Motor neuron (in vitro differentiated cells): ENCODE data around the gene SULF2. TPM values are rescaled to one million over a fixed set of nuclear protein-coding genes. Genes with fewer than 3 reads are reported as not detected.

Experiments used
- ATAC-seq, 8 experiments: fragments of 200-7000 bp; cut with Tn5 transposase; replicated peaks in 6 of 8; 2 replicates each; pipeline ENCODE4 v1.8.0; 2021; ENCODE audit warnings: mild to moderate bottlenecking in 8 of 8, moderate library complexity in 8 of 8
- H3K27ac ChIP-seq, 2 donors: fragments of 250-450 bp; sonication (Bioruptor Pico); 2 replicates each; pipeline ENCODE4 v1.9.0; 2021; ENCODE audit warnings: antibody characterized with exemption in 2 of 2, mild to moderate bottlenecking in 2 of 2, moderate library complexity in 1 of 2
- H3K4me1 ChIP-seq, 2 donors: fragments of 250-450 bp; sonication (Bioruptor Pico); replicated peaks in 1 of 2; 2 replicates each; pipeline ENCODE4 v1.6.1; 2021; ENCODE audit warnings: antibody characterized with exemption in 2 of 2, mild to moderate bottlenecking in 2 of 2, moderate library complexity in 1 of 2
- H3K4me3 ChIP-seq, 5 donors: fragments of 250-450 bp; sonication (Bioruptor Pico); 2 replicates each; pipeline ENCODE4 v1.9.0; 2021; ENCODE audit warnings: antibody characterized with exemption in 5 of 5, mild to moderate bottlenecking in 5 of 5, moderate library complexity in 4 of 5
- WGBS, 10 experiments: fragments of 450-650 bp; shearing (Covaris generic); methylation state at CpG; one replicate each; pipeline ENCODE4 v1.0.0; 2022; 5-methylcytosine and 5-hydroxymethylcytosine counted together
- in situ Hi-C, 9 experiments: fragments of 400-800 bp; cut with MboI; loops; one replicate each; pipeline ENCODE4 v1.15.0; 2021; ENCODE audit warnings: low sequenced_read_pairs in 9 of 9, low pct_unique_long_range_greater_than_20kb in 2 of 9; ENCODE audit not compliant: unreplicated experiment in 9 of 9
- total RNA-seq, 8 experiments: library from RNA; unstranded; fragments of 300-600 nt; gene quantifications; 2 replicates each; pipeline versions ENCODE4 v1.2.3 to v1.2.4, GENCODE V29; 2022

SULF2 gene
- total RNA-seq, 8 experiments from 2014 or later = 65.5 to 373 (median 95.6) TPM

DNA sequence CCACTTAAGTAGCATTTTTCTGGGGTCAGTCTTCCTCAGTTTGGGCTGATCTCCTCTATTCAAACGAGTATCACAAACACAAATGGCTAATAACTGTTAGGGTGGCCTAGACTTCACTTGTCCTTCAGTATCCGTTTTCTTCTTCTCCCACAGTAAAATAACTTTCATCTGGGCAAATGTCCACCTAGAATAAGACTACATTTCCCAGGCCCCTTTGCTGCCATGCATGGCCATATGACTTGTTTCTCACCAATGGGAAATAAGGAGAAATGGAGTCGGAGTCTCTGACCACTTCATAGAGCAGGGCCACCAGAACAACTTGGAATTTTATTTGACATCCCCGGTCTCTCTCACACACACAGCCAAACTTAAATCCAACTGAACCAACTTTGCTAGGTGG is 51.4 kb downstream of the SULF2 start:
- Histone ChIP-seq H3K4me3 (no peak overlapping the region), H3K27ac (no peak overlapping the region), H3K4me1 (no peaks in the 10 kb centered on the region)
- in situ Hi-C loops = no loop called here
- ATAC-seq = peak in 1 of 8 experiments; percentile 49
- 33 to 100% (median 84%) methylated on average over 1 to 4 of the region's 4 CpGs; no CpG with 5 or more reads in 1 of the 10 experiments for WGBS, 10 experiments

DNA sequence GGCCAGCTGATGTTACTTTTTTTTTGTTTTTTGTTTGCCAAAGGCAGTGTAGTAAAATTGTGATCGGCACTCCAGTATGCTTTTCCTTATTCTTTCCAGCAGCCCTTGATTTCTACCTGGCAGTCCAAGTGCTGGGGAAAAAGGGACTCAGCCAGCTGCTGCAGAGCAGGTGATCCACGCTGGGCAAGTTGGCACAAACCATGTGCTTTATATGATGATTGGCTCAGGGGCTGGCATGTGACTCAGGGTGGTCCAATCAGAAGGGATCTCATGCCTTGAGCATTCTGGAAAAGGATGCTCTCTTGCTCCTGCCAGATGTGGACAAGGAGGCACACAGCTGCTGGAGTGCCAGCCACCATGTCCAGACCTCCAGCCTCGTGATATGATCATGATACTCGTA is 54.5 kb downstream of the SULF2 start:
- WGBS, 10 experiments = 20 to 100% (median 87%) methylated on average over 1 to 4 of the region's 4 CpGs; no CpG with 5 or more reads in 5 of the 10 experiments
- in situ Hi-C loops = no loop called here
- H3K4me3 ChIP-seq = no peak overlapping the region
- H3K27ac ChIP-seq = no peak overlapping the region
- no peak for ATAC-seq
- H3K4me1 ChIP-seq = peaks cover under 1 to 10% of the 10 kb centered on the region in 2 donors

DNA sequence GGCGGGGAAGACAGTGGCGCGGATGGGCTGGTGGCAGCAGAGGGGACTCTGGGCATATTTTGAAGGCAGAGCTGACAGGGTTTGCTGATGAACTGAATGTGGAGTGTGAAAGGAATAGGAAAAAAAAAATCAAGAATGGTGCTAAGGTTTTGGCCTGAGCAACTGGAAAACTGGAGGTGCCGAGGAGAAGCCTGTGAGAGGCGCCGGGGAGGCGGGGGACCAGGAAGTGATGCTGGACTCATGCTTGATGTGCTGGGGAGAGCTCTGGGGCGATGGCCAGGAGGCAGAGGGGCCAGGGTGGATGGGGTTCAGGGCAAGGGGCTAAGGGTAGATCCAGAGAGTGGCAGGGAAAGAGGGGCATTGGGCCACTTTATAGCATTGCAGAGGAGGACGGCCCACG is 55.8 kb downstream of the SULF2 start:
- H3K4me1 ChIP-seq = peaks cover 13 to 23% of the 10 kb centered on the region in 2 donors
- in situ Hi-C loops = no loop called here
- no peak overlapping the region for H3K4me3 ChIP-seq
- H3K27ac ChIP-seq = no peak overlapping the region
- 60 to 100% (median 92%) methylated on average over 1 to 3 of the region's 10 CpGs; no CpG with 5 or more reads in 6 of the 10 experiments for WGBS, 10 experiments
- no peak for ATAC-seq

DNA sequence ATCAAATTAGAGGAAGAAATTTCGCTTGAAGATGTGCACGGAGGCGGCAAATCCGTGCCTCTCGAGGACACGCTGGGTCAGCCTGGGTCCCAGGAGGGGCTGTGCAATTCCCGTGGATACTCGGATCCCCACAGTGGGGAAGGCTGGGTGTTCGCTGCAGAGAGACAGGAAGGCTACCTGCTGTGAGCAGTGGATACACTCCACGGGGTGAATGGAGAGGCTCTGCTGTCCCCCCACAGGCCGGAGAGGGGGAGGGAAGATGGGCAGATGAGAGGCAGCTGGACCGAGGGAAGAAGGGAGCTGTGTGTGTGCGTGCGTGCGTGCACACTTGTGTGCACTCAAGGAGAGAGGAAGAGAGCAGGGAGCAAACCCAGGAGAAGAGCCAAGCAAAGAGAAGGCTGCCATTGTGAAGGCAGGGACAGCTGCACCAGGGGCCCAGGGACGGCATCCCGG is 57.3 kb downstream of the SULF2 start:
- 40 to 87% (median 68%) methylated on average over 1 to 13 of the region's 17 CpGs; no CpG with 5 or more reads in 3 of the 10 experiments for WGBS, 10 experiments
- Histone ChIP-seq H3K27ac (no peak overlapping the region), H3K4me3 (no peak overlapping the region), H3K4me1 (peaks cover 19 to 30% of the 10 kb centered on the region in 2 donors)
- no peak for ATAC-seq
- in situ Hi-C loops = no loop called here

DNA sequence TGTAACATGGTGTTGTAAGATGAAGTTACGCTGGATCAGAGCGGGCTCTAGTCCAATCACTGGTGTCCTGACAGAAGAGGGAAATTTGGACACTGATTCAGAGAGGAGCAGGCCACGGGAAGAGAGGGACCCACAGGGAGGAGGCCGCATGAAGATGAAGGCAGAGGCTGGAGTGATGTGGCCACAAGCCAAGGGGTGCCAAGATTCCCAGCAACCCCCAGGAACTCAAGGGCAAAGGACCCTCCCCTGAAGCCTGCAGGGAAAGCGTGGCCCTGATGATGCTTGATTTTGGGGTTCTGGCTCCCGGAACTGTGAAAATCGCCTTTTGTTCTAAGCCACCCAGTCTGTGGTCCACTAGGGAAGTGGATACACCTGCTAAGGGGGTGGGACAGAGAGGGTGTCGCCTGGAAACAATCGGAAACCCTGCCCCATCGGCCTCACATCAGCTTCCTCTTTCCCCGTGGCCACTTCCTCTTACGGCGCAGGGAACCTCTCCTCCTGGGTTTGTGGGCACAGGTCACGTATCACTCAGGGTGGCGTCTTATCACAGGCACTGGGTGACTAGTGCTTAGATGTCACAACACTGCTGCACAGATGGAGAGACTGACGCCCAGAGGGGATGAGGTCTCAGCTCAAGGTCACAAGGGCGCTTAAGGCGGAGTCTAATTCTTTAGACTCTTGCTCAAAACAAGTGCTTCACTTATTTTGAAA is 58.0 kb downstream of the SULF2 start:
- peaks cover 19 to 30% of the 10 kb centered on the region in 2 donors for H3K4me1 ChIP-seq
- no peak for ATAC-seq
- no peak overlapping the region for H3K4me3 ChIP-seq
- H3K27ac ChIP-seq = no peak overlapping the region
- in situ Hi-C loops = no loop called here
- WGBS, 10 experiments = 57 to 100% (median 81%) methylated on average over 1 to 16 of the region's 18 CpGs; no CpG with 5 or more reads in 1 of the 10 experiments

DNA sequence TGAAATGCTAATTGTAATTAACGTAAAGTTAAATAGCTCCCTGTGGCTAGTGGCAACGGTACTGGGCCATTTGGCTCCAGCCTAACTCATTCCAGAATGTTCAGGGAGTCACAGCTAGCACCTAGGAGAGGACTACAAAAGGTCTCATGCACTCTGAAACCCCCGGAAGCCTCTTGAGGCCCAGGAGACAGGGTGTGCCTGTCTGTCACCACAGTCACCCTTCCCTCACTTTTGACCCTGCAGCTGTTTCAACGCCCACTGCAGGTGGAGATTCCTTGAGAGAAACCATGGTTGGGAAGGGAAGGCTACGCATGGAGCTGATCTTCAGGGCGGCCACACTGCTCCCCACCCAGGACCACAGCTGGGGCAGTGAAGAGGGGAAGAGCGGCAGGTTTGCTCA is 58.6 kb downstream of the SULF2 start:
- WGBS, 10 experiments = 38 to 100% (median 84%) methylated on average over 1 to 3 of the region's 7 CpGs; no CpG with 5 or more reads in 3 of the 10 experiments
- no peak for ATAC-seq
- in situ Hi-C loops = no loop called here
- no peak overlapping the region for H3K27ac ChIP-seq
- H3K4me3 ChIP-seq = no peak overlapping the region
- peaks cover 21 to 31% of the 10 kb centered on the region in 2 donors for H3K4me1 ChIP-seq

DNA sequence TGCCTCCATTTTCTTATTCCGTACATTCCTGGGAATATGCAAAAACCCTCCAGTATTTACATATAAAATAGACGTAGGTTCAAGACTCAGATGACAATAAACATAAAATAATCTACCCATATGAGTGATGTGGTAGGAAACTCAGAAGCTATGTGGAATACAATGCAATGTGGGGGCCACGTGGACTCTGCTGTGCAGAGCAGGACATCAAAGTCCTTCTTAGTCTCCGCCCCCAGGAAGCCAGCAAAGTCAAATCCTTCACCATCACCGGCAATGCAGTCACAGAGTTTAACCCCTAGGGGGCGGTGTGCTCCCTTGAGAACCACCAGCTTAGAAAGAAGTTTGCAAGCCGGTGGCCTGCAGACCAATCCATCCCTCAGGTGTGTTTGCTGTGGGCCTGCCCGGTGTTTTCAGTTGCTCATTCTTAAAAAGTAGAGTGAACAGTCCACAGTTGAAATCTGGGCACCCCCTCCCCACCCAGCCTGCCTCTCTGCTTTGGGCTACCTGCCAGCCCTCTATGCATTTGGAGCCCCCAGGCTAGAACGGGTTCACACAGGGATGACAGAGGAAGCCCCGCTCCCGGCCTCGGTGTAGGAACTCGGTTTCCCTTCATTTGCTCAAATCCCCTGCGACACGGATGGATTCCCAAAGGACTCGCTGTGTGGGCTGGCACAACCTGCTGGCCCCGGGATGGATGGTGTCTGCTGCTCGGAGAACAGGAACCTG is 59.9 kb downstream of the SULF2 start:
- Histone ChIP-seq H3K27ac (peak overlapping the region; percentile 45 to 66), H3K4me1 (peaks cover 32 to 42% of the 10 kb centered on the region in 2 donors), H3K4me3 (no peak overlapping the region)
- 0 to 68% (median 25%) methylated on average over 1 to 14 of the region's 18 CpGs for WGBS, 10 experiments
- peak; percentile 33 to 91 (median 61) for ATAC-seq
- in situ Hi-C loops = no loop called here

DNA sequence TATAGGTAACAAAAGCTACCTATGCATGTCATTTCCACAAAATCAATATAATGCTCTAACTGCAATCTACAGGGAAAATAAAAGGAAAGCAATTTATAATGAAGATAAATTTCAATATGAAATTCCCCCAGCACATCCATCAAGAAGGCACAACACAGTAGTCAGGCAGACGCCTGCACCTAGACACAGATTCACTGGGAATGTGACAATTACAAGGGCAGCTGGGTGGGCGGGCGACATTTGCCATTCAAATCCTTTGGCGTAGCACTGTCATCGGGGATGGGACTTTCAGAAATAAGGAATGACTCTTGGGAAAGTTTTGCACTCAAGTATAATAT is 60.4 kb downstream of the SULF2 start:
- Histone ChIP-seq H3K27ac (peak overlapping the region; percentile 45 to 66), H3K4me3 (no peak overlapping the region), H3K4me1 (peaks cover 32 to 45% of the 10 kb centered on the region in 2 donors)
- peak in 5 of 8 experiments; percentile 10 to 59 (median 52) for ATAC-seq
- 0 to 60% (median 30%) methylated on average over 1 to 3 of the region's 5 CpGs; no CpG with 5 or more reads in 2 of the 10 experiments for WGBS, 10 experiments
- in situ Hi-C loops = no loop called here

DNA sequence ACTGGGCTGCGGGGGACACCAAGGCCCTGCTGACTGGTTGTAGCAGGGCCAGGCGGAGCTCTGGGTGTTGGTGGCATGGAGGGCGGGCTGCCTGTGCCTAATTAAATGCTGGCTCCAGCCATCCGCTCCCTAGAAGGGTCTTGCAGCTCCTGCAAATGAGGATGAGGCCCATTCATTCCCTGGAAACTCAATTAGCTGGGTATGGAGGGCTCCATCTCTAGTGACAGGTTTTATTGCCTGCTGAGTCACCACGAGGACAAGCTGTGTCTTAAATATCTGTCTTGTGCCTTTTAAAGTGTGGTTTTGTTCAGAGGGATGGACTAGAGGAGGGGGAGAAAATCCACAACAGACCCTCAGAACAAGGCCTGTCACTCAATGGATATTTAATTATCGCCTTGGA is 60.9 kb downstream of the SULF2 start:
- ATAC-seq = peak in 5 of 8 experiments; percentile 78 to 87 (median 80)
- 0 to 83% (median 0%) methylated on average over 1 to 5 of the region's 6 CpGs; no CpG with 5 or more reads in 2 of the 10 experiments for WGBS, 10 experiments
- peaks cover 32 to 45% of the 10 kb centered on the region in 2 donors for H3K4me1 ChIP-seq

DNA sequence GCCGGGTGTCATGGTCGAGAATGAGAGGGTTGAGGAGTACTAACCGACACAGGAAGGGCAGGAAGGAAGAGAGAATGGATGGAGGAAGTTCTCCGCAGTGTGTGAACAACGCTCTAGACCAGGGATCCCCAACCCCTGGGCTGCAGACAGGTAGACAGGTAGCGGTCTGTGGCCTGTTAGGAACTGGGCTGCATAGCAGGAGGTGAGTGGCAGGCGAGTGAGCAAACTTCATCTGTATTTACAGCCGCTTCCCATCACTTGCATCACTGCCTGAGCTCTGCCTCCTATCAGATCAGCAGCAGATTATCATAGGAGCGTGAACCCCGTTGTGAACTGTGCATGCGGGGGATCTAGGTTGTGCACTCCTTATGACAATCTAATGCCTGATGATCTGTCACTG is 62.0 kb downstream of the SULF2 start:
- in situ Hi-C loops = no loop called here
- no peak overlapping the region for H3K4me3 ChIP-seq
- ATAC-seq = no peak
- no peak overlapping the region for H3K27ac ChIP-seq
- peaks cover 32 to 43% of the 10 kb centered on the region in 2 donors for H3K4me1 ChIP-seq
- WGBS, 10 experiments = 73 to 100% (median 95%) methylated on average over 1 to 10 of the region's 11 CpGs; no CpG with 5 or more reads in 1 of the 10 experiments

More for the DNA sequence above, 60.9 kb downstream of the SULF2 start:
- Histone ChIP-seq H3K4me3 (no peak overlapping the region), H3K27ac (peak overlapping the region; percentile 63 to 66)
- in situ Hi-C loops = no loop called here

DNA sequence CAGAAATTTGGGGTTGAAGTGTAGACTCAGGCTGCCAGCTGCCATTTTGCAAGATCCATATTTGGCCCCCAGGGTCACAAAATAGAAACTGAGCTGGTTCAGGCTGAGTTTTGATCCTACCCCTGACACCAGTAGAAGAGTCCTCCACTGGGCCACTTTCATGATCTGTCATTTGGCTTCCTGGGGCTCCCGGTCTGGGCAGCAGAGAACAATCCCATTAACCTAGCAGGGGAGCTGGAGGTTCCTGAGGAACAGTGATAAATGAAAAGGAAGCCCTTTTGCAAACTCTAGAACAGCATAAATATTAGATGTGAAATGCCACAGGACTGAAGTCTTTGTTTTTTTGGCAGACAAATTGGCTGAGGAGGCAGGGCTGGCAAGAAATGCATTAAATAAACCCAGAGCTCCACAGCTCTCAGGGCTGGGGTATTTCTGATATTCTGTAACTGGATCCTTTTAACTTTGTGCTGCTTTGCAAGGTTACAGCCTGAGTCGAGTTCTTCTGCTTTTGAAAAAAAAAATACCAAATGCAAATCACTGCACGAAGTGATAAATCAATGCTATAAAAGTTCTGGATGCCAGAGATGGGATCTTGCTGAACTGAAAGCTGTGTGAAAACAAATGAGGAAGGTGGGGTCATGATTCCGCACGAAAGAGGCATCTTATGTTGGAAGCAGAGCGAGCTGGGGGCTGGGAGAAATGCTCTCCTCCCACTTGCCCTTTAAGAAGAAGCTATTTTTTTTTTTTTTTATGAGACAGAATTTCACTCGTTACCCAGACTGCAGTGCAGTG is 64.4 kb downstream of the SULF2 start:
- in situ Hi-C loops = no loop called here
- ATAC-seq = peak; percentile 53 to 73 (median 65)

DNA sequence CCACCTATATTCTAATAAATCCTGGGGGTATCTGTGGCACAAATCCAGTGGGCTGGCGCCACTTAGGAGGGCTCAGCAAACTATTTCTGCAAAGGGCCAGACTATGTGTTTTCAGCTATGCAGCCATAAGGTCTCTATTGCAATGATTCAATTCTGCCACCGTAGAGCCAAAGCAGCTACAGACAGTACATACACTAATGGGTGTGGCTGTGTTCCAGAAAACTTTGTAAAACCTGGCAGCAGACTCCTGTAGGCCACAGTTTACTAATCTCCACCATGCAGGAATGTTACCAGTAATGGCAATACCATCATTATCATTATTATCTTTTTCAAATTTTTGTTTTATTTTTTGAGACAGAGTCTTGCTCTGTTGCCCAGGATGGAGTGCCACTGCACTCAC is 65.7 kb downstream of the SULF2 start:
- no peak overlapping the region for H3K4me3 ChIP-seq
- 58 to 100% (median 80%) methylated on average over 1 to 2 of the region's 2 CpGs; no CpG with 5 or more reads in 5 of the 10 experiments for WGBS, 10 experiments
- in situ Hi-C loops = no loop called here
- peak in 3 of 8 experiments; percentile 35 to 61 (median 38) for ATAC-seq
- peaks cover 20 to 23% of the 10 kb centered on the region in 2 donors for H3K4me1 ChIP-seq
- no peak overlapping the region for H3K27ac ChIP-seq

More for the DNA sequence above, 64.4 kb downstream of the SULF2 start:
- 0 to 47% (median 17%) methylated on average over 3 to 7 of the region's 7 CpGs; no CpG with 5 or more reads in 1 of the 10 experiments for WGBS, 10 experiments
- Histone ChIP-seq H3K4me1 (peaks cover 32 to 35% of the 10 kb centered on the region in 2 donors), H3K4me3 (no peak overlapping the region), H3K27ac (peak overlapping the region in 1 of 2 donors; percentile 39)
